Measurements from ENCODE around the gene SORL1-AS1.

Gene SORL1-AS1

GRCh38 chr11:121405646-121406045 lies 47.1 kb downstream of the SORL1-AS1 start:
- H3K27ac ChIP-seq (ENCODE audit: poor library complexity, severe bottlenecking) = no peak overlapping the region
- no peaks in the 10 kb centered on the region for H3K27me3 ChIP-seq (ENCODE audit: insufficient read depth, poor library complexity, severe bottlenecking)
- ATAC-seq (ENCODE audit: low read depth) = no peak
- DNase-seq (ENCODE audit: low spot score) = no peak
- no peaks in the 10 kb centered on the region for H3K9me3 ChIP-seq (ENCODE audit: severe bottlenecking)
- no peak overlapping the region for H3K4me3 ChIP-seq (ENCODE audit: severe bottlenecking)
- H3K4me1 ChIP-seq (ENCODE audit: insufficient read depth, poor library complexity, severe bottlenecking) = no peaks in the 10 kb centered on the region
- TF ChIP-seq CTCF (IDR thresholded peaks at IDR 0.05; ENCODE audit: poor library complexity, severe bottlenecking) = no peak
- H3K36me3 ChIP-seq (ENCODE audit: low read depth) = no peaks in the 10 kb centered on the region

GRCh38 chr11:121394785-121395184 lies 58.0 kb downstream of the SORL1-AS1 start:
- H3K4me3 ChIP-seq (ENCODE audit: severe bottlenecking) = no peak overlapping the region
- no peak for TF ChIP-seq CTCF (IDR thresholded peaks at IDR 0.05; ENCODE audit: poor library complexity, severe bottlenecking)
- H3K4me1 ChIP-seq (ENCODE audit: insufficient read depth, poor library complexity, severe bottlenecking) = peaks cover 7% of the 10 kb centered on the region
- H3K27ac ChIP-seq (ENCODE audit: poor library complexity, severe bottlenecking) = no peak overlapping the region
- H3K9me3 ChIP-seq (ENCODE audit: severe bottlenecking) = no peaks in the 10 kb centered on the region
- DNase-seq (ENCODE audit: low spot score) = no peak
- ATAC-seq (ENCODE audit: low read depth) = no peak
- H3K27me3 ChIP-seq (ENCODE audit: insufficient read depth, poor library complexity, severe bottlenecking) = no peaks in the 10 kb centered on the region
- H3K36me3 ChIP-seq (ENCODE audit: low read depth) = no peaks in the 10 kb centered on the region

DNA sequence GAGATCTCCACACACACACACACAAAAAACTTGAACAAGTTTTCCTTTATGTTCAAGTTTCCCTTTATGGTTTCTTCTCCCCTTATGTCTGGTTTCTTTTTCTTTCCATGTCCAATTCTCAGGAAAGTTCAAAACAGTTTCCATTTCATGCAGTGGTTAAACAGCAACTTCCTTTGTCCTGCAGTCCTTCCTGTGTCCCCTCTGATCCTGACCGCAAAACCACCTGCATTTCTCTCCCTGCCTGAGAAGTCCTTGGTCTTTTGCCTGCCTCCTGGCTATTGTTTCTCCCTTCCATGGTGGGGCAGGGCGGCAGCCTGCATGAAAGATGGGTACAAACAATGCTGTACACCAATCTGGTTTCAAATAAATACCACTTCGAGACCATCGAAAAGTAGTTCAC lies 58.9 kb downstream of the SORL1-AS1 start:
- H3K9me3 ChIP-seq (ENCODE audit: severe bottlenecking) = no peaks in the 10 kb centered on the region
- ATAC-seq (ENCODE audit: low read depth) (no peak), DNase-seq (ENCODE audit: low spot score) (no peak)
- no peak overlapping the region for H3K4me3 ChIP-seq (ENCODE audit: severe bottlenecking)
- H3K36me3 ChIP-seq (ENCODE audit: low read depth) = no peaks in the 10 kb centered on the region
- no peaks in the 10 kb centered on the region for H3K27me3 ChIP-seq (ENCODE audit: insufficient read depth, poor library complexity, severe bottlenecking)
- no peak overlapping the region for H3K27ac ChIP-seq (ENCODE audit: poor library complexity, severe bottlenecking)
- TF ChIP-seq CTCF (IDR thresholded peaks at IDR 0.05; ENCODE audit: poor library complexity, severe bottlenecking) = no peak
- peaks cover 7% of the 10 kb centered on the region for H3K4me1 ChIP-seq (ENCODE audit: insufficient read depth, poor library complexity, severe bottlenecking)

DNA sequence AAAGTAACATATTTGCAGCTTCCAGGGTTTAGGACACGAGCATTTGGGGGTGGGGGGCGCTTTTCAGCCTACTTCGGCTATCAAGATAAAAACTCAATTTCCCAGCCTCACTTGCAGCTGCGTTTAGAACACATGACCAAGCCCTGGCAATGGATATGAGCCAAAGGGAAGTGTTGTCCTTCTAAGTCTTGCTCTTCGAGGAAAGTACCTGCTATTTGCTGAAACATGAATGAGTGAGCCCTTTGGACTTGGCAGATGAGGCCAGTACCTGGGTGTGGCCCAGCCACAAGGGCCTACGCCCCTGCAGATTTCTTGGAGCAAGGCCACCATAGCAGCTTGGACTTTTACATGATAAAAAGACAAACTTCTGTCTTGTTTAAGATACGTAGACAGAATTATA lies 60.9 kb downstream of the SORL1-AS1 start:
- Histone ChIP-seq H3K4me1 (ENCODE audit: insufficient read depth, poor library complexity, severe bottlenecking) (peaks cover 7% of the 10 kb centered on the region), H3K27me3 (ENCODE audit: insufficient read depth, poor library complexity, severe bottlenecking) (no peaks in the 10 kb centered on the region)
- no peak for TF ChIP-seq CTCF (IDR thresholded peaks at IDR 0.05; ENCODE audit: poor library complexity, severe bottlenecking)

DNA sequence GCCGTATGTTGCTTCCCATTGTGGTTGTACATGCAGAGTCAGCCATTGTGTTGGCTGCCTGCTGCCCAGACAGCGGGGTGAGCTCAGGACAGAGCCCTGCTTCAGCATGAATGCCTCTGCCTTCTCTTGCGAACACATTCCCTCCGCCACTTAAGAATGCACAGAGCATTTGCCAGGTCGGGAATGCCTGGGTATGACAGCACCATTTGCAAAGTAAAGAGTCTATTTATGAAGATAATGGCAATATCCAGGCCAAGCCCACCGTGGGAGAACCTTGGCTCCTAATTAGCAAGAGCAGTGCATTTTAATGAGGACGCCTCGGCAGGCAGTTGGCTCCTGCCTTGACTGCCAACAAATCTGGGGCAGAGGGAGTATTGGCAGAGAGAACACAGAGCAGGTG lies 63.1 kb downstream of the SORL1-AS1 start:
- DNase-seq (ENCODE audit: low spot score) = no peak
- Histone ChIP-seq H3K4me1 (ENCODE audit: insufficient read depth, poor library complexity, severe bottlenecking) (peaks cover 7% of the 10 kb centered on the region), H3K4me3 (ENCODE audit: severe bottlenecking) (no peak overlapping the region), H3K27ac (ENCODE audit: poor library complexity, severe bottlenecking) (no peak overlapping the region), H3K36me3 (ENCODE audit: low read depth) (no peaks in the 10 kb centered on the region), H3K9me3 (ENCODE audit: severe bottlenecking) (no peaks in the 10 kb centered on the region), H3K27me3 (ENCODE audit: insufficient read depth, poor library complexity, severe bottlenecking) (no peaks in the 10 kb centered on the region)
- no peak for TF ChIP-seq CTCF (IDR thresholded peaks at IDR 0.05; ENCODE audit: poor library complexity, severe bottlenecking)
- no peak for ATAC-seq (ENCODE audit: low read depth)

More for the DNA sequence above, 60.9 kb downstream of the SORL1-AS1 start:
- no peaks in the 10 kb centered on the region for H3K9me3 ChIP-seq (ENCODE audit: severe bottlenecking)
- H3K36me3 ChIP-seq (ENCODE audit: low read depth) = no peaks in the 10 kb centered on the region
- no peak for DNase-seq (ENCODE audit: low spot score)
- H3K27ac ChIP-seq (ENCODE audit: poor library complexity, severe bottlenecking) = no peak overlapping the region
- H3K4me3 ChIP-seq (ENCODE audit: severe bottlenecking) = no peak overlapping the region
- ATAC-seq (ENCODE audit: low read depth) = peak; percentile 81

Data from RWPE2 (cell line).